Neural progenitor cell (in vitro differentiated cells): ENCODE measurements around the gene MYO3A. TPM values are rescaled to one million over a fixed set of nuclear protein-coding genes. Genes with fewer than 3 reads are reported as not detected.

ENCODE experiments used
- DNase-seq: peaks from one replicate; pipeline ENCODE4 v3.0.0-alpha.2; 2016; ENCODE audit warnings: low spot score
- H2AFZ ChIP-seq: fragments of 200-600 bp; sonication (generic); replicated peaks from 2 replicates; pipeline ENCODE4 v1.6.1; 2016; ENCODE audit warnings: antibody characterized with exemption
- H3F3A ChIP-seq: fragments of 200-600 bp; sonication (generic); 2 replicates; pipeline ENCODE4 v1.6.1; 2016; ENCODE audit warnings: antibody characterized with exemption, low read depth
- H3K27ac ChIP-seq: fragments of 200-600 bp; sonication (generic); 2 replicates; pipeline ENCODE4 v1.5.1; 2016; ENCODE audit warnings: mild to moderate bottlenecking
- H3K27me3 ChIP-seq: fragments of 200-600 bp; sonication (generic); 2 replicates; pipeline ENCODE4 v1.6.1; 2016; ENCODE audit warnings: mild to moderate bottlenecking, moderate library complexity
- H3K36me3 ChIP-seq: fragments of 200-600 bp; sonication (generic); 2 replicates; pipeline ENCODE4 v1.5.1; 2016
- H3K4me1 ChIP-seq: fragments of 200-600 bp; sonication (generic); 2 replicates; pipeline ENCODE4 v1.6.1; 2016; ENCODE audit warnings: mixed run types
- H3K4me2 ChIP-seq: fragments of 200-600 bp; sonication (generic); 2 replicates; pipeline ENCODE4 v1.6.1; 2016
- H3K4me3 ChIP-seq: fragments of 200-600 bp; sonication (generic); 2 replicates; pipeline ENCODE4 v1.5.1; 2016
- H3K79me2 ChIP-seq: fragments of 200-600 bp; sonication (generic); 2 replicates; pipeline ENCODE4 v1.6.1; 2016; ENCODE audit warnings: low read depth
- H3K9ac ChIP-seq: fragments of 200-600 bp; sonication (generic); 2 replicates; pipeline ENCODE4 v1.6.1; 2016
- H3K9me3 ChIP-seq: fragments of 200-600 bp; sonication (generic); 2 replicates; pipeline ENCODE4 v1.5.1; 2016; ENCODE audit warnings: low read depth
- H4K20me1 ChIP-seq: fragments of 200-600 bp; sonication (generic); 2 replicates; pipeline ENCODE4 v1.6.1; 2016; ENCODE audit warnings: low read depth
- H3K27ac Mint-ChIP-seq: 3 replicates; pipeline ENCODE4 v1.8.0; 2021; ENCODE audit warnings: mixed read lengths
- H3K27me3 Mint-ChIP-seq: 2 replicates; pipeline ENCODE4 v1.8.0; 2022; ENCODE audit warnings: low read depth, mild to moderate bottlenecking, inconsistent platforms, moderate library complexity, mixed read lengths; ENCODE audit not compliant: insufficient read depth
- H3K36me3 Mint-ChIP-seq: 3 replicates; pipeline ENCODE4 v1.8.0; 2021; ENCODE audit warnings: mixed read lengths
- H3K4me1 Mint-ChIP-seq: 3 replicates; pipeline ENCODE4 v1.8.0; 2021; ENCODE audit warnings: mixed read lengths
- H3K4me3 Mint-ChIP-seq: 3 replicates; pipeline ENCODE4 v1.8.0; 2021; ENCODE audit warnings: mild to moderate bottlenecking, moderate library complexity, mixed read lengths
- H3K9me3 Mint-ChIP-seq: 3 replicates; pipeline ENCODE4 v1.8.0; 2020; ENCODE audit warnings: mixed read lengths
- CTCF ChIP-seq: fragments of 200-600 bp; sonication (generic); IDR thresholded peaks from 2 replicates; pipeline ENCODE4 v1.5.1; 2017; ENCODE audit warnings: antibody characterized with exemption, mild to moderate bottlenecking
- EZH2 ChIP-seq: fragments of 200-600 bp; sonication (generic); IDR thresholded peaks from 2 replicates; pipeline ENCODE4 v1.6.1; 2017; ENCODE audit warnings: antibody characterized with exemption, mild to moderate bottlenecking, moderate library complexity
- EZH2phosphoT487 ChIP-seq: fragments of 200-600 bp; sonication (generic); IDR thresholded peaks from 2 replicates; pipeline ENCODE4 v1.6.1; 2017; ENCODE audit warnings: antibody characterized with exemption
- total RNA-seq: library from RNA; depleted of rRNA; stranded (reverse); fragments of >200 nt; gene quantifications from 2 replicates; pipeline ENCODE4 v1.2.3, GENCODE V29; 2015; ENCODE audit warnings: low replicate concordance

Gene MYO3A
- total RNA-seq, 1 donor from 2014 or later: 0.09 TPM

GRCh38 chr10:26235761-26236160 is 301.7 kb downstream of the MYO3A start:
- TF ChIP-seq EZH2phosphoT487 (no peak), CTCF (no peak)
- peaks cover 5% of the 10 kb centered on the region for H3K4me1 ChIP-seq
- H3K4me1 Mint-ChIP-seq: no peaks in the 10 kb centered on the region
- H3K27me3 Mint-ChIP-seq: peaks cover 17% of the 10 kb centered on the region
- H3K79me2 ChIP-seq: no peaks in the 10 kb centered on the region
- H3K27me3 ChIP-seq: peaks cover 52% of the 10 kb centered on the region
- H2AFZ ChIP-seq: no peak overlapping the region
- H3K27ac Mint-ChIP-seq: no peak overlapping the region
- no peaks in the 10 kb centered on the region for H4K20me1 ChIP-seq
- no peak overlapping the region for H3K27ac ChIP-seq
- H3K36me3 Mint-ChIP-seq: no peaks in the 10 kb centered on the region
- no peak for DNase-seq
- no peak overlapping the region for H3K4me3 ChIP-seq
- no peak overlapping the region for H3K4me3 Mint-ChIP-seq
- H3K9me3 ChIP-seq: no peaks in the 10 kb centered on the region
- no peaks in the 10 kb centered on the region for H3K36me3 ChIP-seq
- no peaks in the 10 kb centered on the region for H3F3A ChIP-seq
- no peak overlapping the region for H3K4me2 ChIP-seq
- H3K9me3 Mint-ChIP-seq: no peaks in the 10 kb centered on the region
- no peak overlapping the region for H3K9ac ChIP-seq

- no peak overlapping the region for H3K9ac ChIP-seq
- no peaks in the 10 kb centered on the region for H3K9me3 Mint-ChIP-seq
- H3K9me3 ChIP-seq: no peaks in the 10 kb centered on the region
- H3K27me3 Mint-ChIP-seq: peaks cover 17% of the 10 kb centered on the region
- no peak overlapping the region for H2AFZ ChIP-seq
- H3K27me3 ChIP-seq: peaks cover 77% of the 10 kb centered on the region
- H3K79me2 ChIP-seq: no peaks in the 10 kb centered on the region
- H3K4me3 ChIP-seq: no peak overlapping the region
- no peak for TF ChIP-seq CTCF
- no peak for DNase-seq
- H3K36me3 Mint-ChIP-seq: no peaks in the 10 kb centered on the region
- H4K20me1 ChIP-seq: peaks cover 16% of the 10 kb centered on the region
- no peak overlapping the region for H3K4me2 ChIP-seq
- peaks cover 16% of the 10 kb centered on the region for H3K4me1 ChIP-seq
- H3K36me3 ChIP-seq: no peaks in the 10 kb centered on the region
- H3K27ac Mint-ChIP-seq: no peak overlapping the region
- H3K4me1 Mint-ChIP-seq: peaks cover 7% of the 10 kb centered on the region
- no peak overlapping the region for H3K4me3 Mint-ChIP-seq
- H3F3A ChIP-seq: peaks cover 14% of the 10 kb centered on the region
- no peak overlapping the region for H3K27ac ChIP-seq
Measured at GRCh38 chr10:26238378-26238777, 304.3 kb downstream of the MYO3A start.

DNA sequence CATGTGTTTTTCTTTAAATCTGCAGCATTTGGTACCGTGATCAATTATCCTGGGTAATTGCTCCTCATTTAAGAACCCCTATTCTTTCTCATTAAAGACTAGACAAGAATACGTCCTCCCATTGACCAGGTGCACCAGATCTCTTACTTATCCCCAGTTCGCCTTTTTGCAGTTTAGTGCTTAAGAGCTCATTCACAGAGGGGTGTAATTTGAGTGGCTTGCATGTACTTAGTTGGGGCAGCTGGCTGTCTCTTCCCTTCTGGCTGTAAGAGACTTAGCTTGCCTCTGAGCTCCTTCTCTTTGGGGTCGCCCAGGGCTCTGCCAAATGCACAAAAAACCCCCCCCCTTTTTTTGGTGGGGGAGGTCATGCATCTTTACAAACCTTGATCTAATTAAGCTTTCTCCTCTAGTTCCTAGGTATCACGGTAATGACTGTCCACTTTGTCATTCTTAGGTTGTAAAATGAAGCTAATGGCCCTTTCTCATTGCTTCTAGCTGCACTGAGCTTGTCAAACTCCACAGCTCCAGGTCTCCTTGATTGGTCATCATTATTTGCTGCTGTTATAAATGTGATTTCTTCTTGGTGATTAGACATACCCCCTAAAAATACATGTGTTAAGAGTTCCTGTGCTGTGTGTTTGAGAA is 308.8 kb downstream of the MYO3A start:
- H3K9me3 Mint-ChIP-seq: no peaks in the 10 kb centered on the region
- Histone ChIP-seq H4K20me1 (peaks cover 25% of the 10 kb centered on the region), H3K4me1 (peaks cover 22% of the 10 kb centered on the region), H3K27ac (no peak overlapping the region), H3K36me3 (no peaks in the 10 kb centered on the region), H3K27me3 (peaks cover 93% of the 10 kb centered on the region), H3F3A (peaks cover 18% of the 10 kb centered on the region), H3K9me3 (no peaks in the 10 kb centered on the region), H2AFZ (no peak overlapping the region), H3K4me2 (peak overlapping the region; percentile 59), H3K9ac (no peak overlapping the region), H3K79me2 (no peaks in the 10 kb centered on the region), H3K4me3 (no peak overlapping the region)
- peaks cover 10% of the 10 kb centered on the region for H3K27me3 Mint-ChIP-seq
- H3K36me3 Mint-ChIP-seq: no peaks in the 10 kb centered on the region
- DNase-seq: peak; percentile 92
- no peak overlapping the region for H3K4me3 Mint-ChIP-seq
- no peak overlapping the region for H3K27ac Mint-ChIP-seq
- TF ChIP-seq EZH2 (no peak), EZH2phosphoT487 (peak; percentile 100)
- H3K4me1 Mint-ChIP-seq: peaks cover 7% of the 10 kb centered on the region

DNA sequence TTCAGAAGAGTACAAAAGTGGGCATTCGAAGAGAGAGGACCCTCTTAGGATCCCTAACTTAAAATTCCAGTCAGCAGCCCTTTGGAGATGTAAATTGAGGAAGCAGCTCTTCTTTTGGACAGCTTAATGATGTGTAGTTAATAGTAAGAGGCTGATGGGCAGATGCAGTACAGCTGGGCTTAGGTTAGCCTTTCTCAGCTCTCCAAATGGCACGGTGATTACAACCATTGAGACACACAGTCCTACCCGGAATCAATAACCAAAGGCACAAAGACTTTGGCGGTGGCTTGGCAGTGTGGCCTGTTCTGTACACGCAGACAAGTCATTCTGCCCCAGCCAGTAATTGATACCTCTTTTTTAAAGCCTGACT is 309.3 kb downstream of the MYO3A start:
- H3K27ac Mint-ChIP-seq: no peak overlapping the region
- H3F3A ChIP-seq: peaks cover 18% of the 10 kb centered on the region
- no peak overlapping the region for H2AFZ ChIP-seq
- peaks cover 93% of the 10 kb centered on the region for H3K27me3 ChIP-seq
- peaks cover 21% of the 10 kb centered on the region for H3K4me1 ChIP-seq
- peak overlapping the region; percentile 59 for H3K4me2 ChIP-seq
- H3K27me3 Mint-ChIP-seq: peaks cover 10% of the 10 kb centered on the region
- H3K4me1 Mint-ChIP-seq: peaks cover 7% of the 10 kb centered on the region
- H3K4me3 Mint-ChIP-seq: no peak overlapping the region
- H3K27ac ChIP-seq: no peak overlapping the region
- H3K9me3 Mint-ChIP-seq: no peaks in the 10 kb centered on the region
- H3K9me3 ChIP-seq: no peaks in the 10 kb centered on the region
- H3K79me2 ChIP-seq: no peaks in the 10 kb centered on the region
- no peaks in the 10 kb centered on the region for H3K36me3 ChIP-seq
- peak; percentile 46 for DNase-seq
- H4K20me1 ChIP-seq: peaks cover 25% of the 10 kb centered on the region
- no peak overlapping the region for H3K9ac ChIP-seq
- TF ChIP-seq CTCF (no peak), EZH2 (no peak), EZH2phosphoT487 (no peak)
- H3K4me3 ChIP-seq: no peak overlapping the region
- H3K36me3 Mint-ChIP-seq: no peaks in the 10 kb centered on the region
